CD1c-positive myeloid dendritic cell (primary cell): ENCODE data around the gene GPR18.

Source experiments
- DNase-seq: peaks from one replicate; pipeline ENCODE4 v3.0.0-alpha.2; 2016; ENCODE audit errors: extremely low spot score

GPR18 gene

DNA sequence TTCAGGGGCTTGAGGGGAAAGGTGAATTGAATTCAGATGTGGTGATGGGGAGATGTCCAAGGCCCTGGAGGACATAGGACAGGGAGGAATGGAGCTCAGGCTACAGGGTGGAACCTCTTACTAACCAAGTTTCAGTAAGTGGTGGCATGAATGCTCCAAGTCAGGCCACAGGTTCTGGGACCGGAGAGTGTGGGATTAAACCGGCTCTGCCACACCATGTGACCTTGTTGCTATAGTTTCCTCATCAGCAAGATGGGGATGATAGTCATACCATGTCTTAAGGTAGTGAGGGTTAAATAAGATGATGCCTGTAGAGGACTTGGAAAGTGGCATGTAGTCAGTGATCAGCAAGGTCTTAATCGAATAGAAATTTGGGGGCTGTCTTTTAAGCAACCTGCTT lies 32.7 kb upstream of the GPR18 start:
- no peak for DNase-seq

DNA sequence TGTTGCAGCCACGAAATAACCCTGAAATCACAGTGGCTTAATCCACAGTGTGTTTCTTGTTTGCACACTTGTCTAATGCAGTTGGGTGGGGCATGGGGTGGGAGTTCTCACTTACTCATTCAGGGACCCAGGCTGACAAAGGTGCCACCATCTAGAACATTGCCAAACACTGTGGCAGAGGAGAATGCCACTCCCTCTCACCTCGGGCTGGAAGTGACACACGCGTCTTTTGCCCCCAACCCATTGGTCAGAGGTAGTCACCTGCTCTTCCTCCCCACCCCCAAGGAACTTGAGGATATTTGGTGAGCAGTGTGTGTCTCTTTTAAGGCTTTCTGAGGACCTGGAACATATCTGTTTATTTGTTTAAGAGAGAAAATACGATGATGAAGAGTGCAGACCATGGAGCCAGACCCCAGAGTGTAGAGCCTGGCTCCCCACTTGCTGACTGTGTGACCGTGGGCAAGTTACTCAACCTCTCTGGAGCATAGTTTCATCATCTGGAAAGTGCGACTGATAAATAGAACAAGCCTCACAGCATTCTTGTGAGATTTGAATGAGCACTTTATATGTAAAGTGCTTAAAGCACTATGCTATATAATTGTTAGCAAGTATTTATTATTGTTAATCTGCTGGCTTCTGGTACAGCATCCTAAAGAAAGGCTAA lies 31.6 kb upstream of the GPR18 start:
- DNase-seq, result peak; percentile 45

DNA sequence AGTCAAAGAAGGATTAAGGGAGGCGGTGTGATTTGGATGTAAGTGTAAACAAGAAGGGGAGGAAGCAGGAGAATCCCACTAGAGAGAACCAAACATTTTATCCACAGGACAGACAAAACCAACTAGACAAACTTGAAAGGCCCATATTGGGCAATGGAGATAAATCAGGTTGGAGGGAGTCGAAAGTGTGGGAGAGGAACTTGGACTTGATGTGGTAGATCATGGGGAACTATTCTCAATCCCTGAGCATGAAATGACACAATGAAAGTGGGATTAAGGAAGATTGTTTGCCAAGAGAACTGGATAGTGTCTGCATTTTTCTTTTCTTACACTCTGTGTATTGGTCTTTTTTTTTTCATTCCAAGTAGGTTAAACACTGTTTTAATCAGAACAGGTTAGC lies 31.1 kb upstream of the GPR18 start:
- DNase-seq, result peak; percentile 80

DNA sequence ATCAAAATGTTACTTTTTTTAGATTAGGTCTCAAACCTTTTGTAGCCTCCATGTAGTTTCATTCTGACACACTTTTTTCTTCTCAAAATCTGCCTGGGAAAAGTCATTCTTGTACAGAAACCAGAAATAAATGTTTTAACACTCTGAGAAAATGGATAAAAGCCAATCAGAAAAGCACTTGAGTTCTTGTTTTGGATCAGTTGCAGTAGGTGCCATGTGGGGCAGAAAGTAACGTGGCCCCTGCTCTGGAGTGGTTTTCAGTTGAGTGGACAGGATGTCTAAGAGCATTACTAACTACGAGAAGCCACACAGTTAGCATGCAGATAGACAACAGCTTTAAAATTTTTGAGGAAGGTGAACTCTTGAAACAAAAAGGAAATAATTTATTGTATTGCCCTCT lies 29.9 kb upstream of the GPR18 start:
- peak; percentile 79 for DNase-seq

DNA sequence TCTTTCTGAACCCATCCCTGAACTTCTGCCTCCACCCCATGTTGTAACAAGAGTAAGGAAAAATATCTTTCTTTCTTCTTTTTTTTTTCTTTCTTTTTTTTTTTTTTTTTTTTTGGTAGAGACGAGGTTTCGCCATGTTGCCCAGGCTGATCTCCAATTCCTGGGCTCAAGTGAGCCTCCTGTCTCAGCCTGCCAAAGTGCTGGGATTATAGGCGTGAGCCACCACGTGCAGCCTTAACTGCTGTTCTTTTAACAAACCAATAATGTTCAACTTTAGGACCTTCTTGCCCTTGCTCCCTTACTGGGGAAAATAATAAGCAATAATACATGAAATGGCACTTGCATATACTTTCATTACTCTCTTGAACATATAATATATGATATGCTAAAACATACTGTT lies 29.4 kb upstream of the GPR18 start:
- no peak for DNase-seq

DNA sequence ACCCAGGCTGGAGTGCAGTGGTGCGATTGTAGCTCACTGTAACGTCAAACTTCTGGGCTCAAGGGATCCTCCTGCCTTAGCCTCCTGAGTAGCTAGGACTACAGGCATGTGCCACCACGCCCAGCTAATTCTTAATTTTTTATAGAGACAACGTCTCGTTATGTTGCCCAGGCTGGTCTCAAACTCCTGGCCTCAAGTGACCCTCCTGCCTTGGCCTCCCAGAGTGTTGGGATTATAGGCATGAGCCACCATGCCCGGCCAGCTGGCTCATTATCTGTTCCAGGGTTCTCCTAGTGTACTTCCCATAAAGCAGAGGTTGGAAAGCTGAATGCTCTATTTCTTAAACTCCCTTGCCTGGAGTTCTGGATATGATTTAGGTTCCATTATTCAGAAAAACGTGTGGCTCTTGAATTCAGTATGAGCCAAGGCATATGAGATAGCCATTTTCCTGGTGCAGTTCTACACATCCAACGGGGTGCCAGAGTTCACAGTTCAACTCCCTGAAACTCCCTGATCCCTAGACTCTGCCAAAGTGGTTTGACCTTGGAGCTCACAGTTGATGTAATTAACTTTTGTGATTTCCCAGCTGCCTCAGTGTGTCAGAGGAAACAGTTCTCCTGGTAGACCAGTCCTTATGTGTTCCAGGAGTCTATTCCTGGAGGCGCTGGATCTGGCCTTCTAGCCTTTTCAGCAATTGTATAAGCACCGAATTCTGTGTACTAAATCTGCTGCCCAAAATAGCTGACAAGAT lies 27.4 kb upstream of the GPR18 start:
- peak; percentile 1 for DNase-seq

DNA sequence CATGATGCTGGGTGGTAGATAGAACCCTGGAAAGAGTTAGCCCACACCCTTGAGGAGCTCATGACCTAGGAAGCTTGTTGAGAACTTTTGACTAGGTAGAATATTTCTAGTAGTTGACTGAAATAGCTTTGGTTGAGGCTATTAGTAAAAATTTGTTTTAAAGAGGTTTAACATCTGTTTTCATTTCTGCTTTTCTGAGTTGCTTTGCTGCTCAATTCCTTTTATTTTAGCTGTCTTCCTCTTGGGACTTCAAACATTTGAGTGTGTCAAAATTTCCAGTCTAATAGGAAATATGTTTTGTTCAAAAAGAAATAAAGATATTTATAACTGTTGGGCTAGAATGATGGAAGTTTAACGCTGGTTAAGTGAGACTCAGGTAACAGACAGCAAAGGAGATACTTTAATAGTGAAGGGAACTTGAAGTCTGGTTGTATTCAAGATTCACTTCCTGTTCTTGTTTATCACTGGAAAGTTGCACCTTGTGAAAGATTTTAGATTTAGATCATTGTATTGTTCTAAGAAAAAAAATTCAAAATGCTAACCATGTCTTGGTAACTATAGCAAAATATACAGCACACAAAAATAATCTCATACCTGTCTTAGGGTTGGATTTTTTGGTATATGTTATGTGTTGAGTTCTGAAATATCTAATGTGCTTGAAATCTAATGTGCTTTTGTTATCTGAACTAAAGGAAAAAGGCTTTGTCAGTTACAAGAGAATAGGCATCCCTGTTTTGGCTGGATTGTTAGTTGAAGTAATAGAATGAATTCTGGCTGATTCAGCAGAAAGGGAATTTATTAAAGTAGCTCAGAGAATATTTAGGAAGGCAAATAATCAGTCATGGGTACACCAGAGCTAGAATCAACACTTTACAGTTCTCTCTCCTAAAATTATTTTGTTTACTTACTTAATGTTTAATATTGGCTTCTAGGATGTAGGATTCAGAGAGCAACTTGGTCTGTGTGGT lies 24.4 kb upstream of the GPR18 start:
- peak; percentile 83 for DNase-seq

DNA sequence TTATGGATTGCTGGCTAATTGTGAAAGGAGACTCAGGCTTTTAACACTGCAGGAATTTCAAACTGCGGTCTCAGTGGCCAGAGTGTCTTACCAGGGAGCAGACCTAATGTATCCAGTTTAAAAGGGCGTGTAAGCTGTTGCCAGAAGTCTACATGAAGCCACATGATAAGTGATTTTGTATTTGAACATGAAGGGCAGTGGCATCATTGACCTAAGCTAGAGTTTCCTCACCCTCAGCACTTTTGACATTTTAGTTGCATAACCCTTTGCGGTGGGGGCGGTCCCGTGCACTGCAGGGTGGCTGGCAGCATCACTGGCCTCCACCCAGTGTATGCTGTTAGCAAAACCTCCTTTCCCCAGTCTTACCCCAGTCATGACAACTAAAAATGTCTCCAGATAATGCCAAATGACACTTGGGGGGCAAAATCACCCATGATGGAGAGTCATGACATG lies 23.7 kb upstream of the GPR18 start:
- DNase-seq, result peak; percentile 88

DNA sequence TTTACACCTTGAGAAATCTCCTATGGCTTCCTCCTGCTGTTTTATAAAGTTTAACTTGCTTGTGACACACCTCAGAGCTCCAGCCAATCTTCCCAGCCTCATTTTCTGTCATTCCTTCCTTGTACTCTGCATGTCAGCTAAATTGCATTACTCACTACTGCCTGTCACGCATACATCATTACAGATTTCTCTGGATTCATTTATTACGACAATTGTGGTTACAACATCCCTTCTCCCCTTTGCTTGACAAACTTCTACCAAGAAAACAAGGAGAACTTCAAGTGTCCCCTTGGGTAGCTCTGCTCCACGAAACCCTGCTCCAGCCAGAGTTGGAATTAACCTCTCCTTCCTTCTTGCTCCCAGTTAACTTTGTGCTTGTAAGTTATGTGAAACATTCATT lies 22.0 kb upstream of the GPR18 start:
- peak; percentile 87 for DNase-seq

DNA sequence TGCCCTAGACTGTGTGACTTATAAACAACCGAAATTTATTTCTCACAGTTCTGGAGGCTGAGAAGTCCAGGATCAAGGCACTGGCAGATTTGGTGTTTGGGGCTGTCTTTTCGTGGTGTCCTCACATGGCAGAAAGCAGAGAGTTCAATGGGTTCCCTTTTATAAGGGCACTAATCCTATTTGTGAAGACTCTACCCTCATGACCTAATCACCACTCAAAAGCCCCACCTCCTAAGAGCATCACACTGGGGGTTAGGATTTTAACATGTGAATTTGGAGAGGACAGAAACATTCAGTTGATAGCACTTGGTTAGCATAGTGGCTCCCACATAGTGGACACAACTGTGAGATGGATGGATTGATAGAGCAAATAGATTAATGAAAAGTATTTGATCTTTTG lies 21.5 kb upstream of the GPR18 start:
- peak; percentile 45 for DNase-seq

DNA sequence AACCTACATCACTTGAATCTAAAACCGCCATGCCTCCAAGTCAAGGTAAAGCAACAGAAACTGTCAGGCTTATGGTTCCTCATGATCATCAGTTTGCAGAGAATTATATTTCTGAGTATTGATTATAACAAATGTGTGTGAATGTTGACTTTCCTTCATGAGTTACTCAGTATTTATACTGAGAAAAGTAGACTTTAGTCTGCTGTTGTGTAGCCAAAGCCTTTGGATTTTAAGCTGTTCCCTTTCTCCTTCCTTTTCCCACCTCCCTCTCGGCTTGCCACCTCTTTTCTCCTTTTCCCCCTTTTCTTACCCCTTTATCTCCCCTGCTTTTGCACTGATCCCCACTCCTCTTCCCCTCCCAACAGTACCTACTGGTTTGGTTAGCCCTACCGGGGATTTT lies 20.7 kb upstream of the GPR18 start:
- DNase-seq, result peak; percentile 2

DNA sequence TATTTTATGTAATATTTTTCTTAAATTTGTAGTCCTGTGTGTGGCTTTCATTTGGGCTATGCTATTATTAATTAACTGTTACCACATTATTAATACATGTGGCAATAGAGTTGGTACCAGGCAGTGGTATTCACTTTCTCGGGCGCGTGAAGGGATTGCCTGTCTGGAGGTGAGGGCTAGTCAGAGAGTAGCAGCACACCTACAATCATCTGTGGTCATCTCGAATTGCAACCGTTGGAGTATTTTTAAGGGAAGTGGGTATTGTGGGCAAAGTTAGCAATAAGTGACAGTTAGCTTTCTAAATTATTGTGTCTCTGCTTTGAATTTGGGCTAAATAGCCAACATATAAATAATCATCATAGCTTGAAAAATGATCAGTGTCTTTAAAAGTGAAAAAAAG lies 20.0 kb upstream of the GPR18 start:
- peak; percentile 65 for DNase-seq

DNA sequence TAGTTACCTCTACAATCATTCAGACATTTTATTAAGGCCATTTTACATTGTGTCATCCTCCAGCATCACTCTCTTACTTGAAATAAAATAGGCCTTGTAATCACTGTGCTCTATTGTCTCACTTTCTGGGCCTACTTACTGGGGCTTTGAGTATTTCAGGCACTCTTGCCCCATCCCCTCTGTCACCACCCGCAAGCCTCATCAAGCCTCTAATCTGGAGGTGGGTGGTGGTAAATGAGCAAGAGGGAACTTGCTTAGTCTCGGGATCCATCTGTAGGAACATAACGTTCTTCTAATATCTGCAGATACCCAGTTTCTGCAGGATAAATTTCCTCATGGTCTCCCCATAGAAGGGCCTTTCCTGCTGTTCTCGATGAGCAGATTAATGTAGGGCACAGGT lies 19.4 kb upstream of the GPR18 start:
- peak; percentile 84 for DNase-seq

DNA sequence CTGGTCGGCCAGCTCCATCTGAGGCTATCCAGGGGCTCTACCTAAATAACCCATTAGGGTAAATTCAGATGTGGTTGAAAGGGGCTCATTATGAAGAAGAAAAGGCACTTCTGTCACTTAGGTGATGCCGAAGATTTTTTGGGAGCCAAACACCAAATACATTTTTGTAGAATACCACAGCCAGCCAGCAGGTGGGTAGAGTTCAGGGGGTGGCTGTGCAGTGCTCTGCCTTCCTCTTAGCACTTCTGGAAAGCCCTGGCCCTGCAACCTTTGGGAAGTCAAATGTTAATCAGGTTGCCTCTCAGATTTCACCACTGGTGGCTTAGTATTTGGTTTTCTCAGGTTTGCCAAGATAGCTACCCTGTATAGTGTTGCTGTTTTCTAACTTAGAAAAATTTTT lies 18.5 kb upstream of the GPR18 start:
- DNase-seq, result peak; percentile 34

DNA sequence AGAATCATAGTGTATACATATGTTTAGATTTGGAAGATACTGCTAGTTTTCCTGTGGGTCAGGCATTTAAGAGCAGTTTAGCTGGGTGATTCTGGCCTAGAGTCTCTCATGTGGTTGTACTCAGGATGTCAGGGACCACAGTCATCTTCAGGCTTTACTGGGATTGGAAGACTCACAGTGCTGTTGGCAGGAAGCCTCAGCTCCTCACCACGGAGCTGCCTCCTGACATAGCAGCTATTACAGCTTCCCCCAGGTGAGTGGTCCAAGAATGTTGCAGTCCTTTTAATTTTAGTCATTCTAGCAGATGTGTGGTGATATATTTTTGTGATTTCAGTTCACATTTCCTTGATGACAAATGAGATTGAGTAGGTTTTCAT lies 16.9 kb upstream of the GPR18 start:
- peak; percentile 1 for DNase-seq

DNA sequence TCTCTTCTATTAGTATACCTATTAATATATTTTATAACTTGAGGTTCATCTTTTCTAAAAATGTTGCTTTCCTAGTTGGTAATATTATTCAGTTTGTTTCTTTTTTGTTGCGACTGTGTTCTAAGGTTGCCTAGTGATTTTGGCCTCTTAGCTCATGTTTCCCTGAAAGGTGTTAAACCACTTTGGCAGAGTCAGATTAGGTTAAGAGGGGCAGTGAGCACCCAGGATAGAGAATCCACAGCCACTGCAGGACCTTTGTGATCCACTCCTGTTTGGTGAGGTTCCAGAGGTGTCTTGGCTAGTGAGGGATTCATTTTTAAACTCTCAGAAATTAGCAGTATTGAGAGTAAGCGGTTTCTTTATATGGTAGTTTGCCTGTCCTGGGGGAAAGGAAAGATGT lies 14.9 kb upstream of the GPR18 start:
- no peak for DNase-seq

DNA sequence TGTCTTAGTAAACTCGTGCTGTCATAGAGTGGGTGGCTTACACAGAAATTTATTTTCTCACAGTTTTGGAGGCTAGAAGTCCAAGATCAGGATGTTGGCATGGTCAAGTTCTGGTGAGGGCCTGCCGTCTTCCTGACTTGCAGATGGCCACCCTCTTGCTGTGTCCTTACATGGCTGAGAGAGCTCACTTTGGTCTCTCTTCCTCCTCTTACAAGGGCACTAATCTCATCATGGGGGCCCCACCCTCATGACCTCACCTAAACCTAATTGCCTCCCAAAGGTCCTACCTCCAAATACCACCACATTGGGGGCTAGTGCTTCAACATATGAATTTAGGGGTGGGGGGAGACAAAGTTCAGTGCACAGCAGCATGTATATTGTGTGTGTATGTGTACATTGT lies 14.3 kb upstream of the GPR18 start:
- DNase-seq, result no peak

DNA sequence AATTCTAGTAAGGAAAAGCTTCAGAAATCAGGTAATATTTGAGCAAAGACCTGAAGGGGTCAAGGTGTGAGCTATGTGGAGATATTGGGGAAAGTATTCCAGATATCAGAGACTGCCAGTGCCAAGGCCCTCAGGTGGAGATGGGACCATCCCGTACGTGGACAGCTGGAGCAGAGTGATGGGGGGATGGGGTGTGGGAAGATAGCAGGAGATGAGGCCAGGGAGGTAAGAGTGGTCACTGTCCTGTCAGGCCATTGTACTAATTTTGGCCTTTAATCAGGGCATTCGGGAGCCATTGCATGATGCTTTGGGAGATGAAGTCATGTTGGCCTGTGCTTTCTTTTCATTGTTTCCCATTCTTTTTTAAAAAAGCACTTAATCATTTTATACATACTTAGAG lies 13.1 kb upstream of the GPR18 start:
- peak; percentile 34 for DNase-seq

DNA sequence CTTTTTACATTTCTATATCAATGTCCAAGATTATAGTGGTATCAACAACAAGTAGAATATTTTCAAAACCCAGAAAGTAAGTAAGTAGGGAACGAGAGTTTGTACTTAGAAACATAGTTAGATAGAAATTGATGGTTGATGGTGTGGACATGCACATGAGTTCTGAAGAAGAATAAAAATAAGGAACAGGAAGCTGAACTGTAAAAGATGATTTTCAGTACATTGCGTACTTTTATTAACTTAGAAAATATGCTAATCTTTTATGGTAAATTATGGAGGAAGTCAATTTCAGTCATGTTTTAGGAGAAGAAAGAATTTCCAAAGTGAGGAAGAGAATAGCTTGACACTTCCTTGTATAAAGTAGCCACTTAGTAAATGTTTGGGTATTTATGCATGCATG lies 12.3 kb upstream of the GPR18 start:
- DNase-seq, result peak; percentile 85

DNA sequence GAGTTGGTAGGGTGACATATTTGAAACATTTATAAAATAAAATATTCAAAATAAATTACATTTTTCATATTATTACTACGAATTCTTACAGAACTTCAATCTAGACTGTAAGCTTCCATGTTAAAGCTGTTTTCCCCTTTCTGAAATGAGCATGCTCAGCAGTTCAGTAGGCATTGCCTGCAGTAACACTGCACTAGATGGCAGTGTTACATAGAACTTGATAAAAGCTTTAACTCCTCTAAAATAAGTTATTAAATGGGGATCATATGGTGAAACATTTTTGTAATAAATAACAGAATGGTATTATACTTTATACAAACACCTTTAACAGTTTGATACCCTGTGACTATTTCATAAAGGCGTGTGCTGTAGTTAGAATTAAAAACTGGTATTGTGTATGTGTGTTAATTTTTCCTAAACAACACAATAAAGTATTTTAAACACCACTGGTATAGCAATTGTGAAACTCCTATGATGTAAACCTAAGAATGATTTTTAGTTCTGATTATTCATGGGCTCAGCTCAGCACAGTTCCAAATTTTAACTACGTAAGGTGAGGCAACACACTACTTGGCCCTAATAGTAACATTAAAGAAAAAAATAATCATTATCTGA lies 11.6 kb upstream of the GPR18 start:
- peak; percentile 82 for DNase-seq

DNA sequence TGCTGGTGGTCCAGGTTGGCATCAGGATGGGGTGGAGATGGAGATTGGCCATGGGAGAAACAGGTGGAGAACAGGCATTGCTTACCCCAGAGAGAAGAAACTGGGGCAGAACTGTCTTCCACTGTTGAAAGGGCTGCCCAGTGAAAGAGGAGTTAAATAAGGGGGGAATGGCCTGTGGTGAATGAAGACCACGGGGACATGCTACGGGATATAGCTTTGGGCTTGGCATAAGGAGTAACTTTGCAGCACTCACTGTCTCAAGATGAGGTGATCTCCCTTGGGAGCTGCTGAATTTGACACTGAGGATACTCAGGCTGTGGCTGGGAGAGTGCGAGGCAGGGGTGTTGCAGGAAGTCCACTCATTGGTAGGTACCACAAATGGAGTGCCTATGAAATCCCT lies 10.6 kb upstream of the GPR18 start:
- no peak for DNase-seq

DNA sequence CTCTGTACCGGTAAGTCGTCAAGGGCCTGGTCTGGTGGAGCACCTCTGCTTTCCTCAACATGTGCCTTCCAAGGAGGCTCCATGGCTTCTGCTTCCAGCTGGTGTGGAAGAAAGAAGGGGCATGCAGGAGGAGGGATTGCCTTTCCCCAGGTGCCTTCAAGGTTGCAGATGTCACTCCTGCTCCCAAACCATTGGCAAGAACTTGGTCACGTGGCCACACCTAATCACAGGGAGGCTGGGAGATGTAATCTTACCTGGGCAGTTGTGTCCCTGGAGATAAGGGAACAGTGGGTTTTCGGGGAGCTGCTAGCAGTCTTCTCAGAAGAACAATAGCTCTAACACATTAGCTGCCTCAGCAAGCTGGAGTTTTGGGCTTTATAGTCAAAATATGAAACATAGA lies 9.7 kb upstream of the GPR18 start:
- DNase-seq, result no peak
